ES-I3 (cell line): ENCODE results near the gene OAS3.
A peak's percentile ranks its signal among the peaks of the same experiment; 100 is the strongest.

Experiments
- H3K36me3 ChIP-seq: 2 replicates; pipeline ENCODE4 v1.6.1; 2013; ENCODE audit warnings: mild to moderate bottlenecking, low read length, control low read depth, moderate library complexity; ENCODE audit not compliant: insufficient read depth
- H3K4me1 ChIP-seq: 2 replicates; pipeline ENCODE4 v1.6.1; 2013; ENCODE audit warnings: mild to moderate bottlenecking, control low read depth, low read length; ENCODE audit not compliant: insufficient read depth
- H3K9ac ChIP-seq: 2 replicates; pipeline ENCODE4 v1.6.1; 2013; ENCODE audit warnings: low read depth, mild to moderate bottlenecking, low read length, moderate library complexity
- H3K9me3 ChIP-seq: 2 replicates; pipeline ENCODE4 v1.6.1; 2013; ENCODE audit warnings: mild to moderate bottlenecking, low read length, moderate library complexity; ENCODE audit not compliant: control insufficient read depth, insufficient read depth

OAS3 gene

DNA sequence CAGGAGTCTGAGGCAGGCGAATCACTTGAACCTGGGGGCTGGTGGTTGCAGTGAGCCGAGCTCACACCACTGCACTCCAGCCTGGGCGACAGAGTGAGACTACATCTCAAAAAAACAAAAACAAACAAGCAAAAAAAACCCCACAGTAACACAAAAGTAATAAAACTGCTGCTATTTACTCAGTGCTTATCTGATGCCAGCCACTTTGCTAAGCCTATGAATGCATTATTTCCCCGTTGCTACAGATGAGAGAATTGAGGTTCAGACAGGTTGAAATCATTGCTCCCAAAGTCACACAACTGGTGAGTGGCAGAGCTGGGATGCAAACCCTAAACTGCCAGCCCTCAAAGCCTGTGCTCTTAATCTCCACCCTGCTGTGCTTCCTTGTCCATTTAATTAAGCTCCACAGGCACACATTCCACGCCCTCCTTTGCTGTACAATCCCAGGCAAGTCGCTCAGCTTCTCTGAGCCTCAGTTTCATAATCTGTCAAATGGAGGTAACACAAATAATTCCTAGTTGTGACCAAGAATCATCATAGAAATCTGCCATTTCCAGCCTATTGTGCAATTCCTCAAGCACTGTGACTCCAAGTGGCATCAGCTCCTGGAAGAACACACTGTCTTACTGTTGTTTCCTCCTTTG is 5.7 kb upstream of the OAS3 start:
- H3K36me3 ChIP-seq: no peaks in the 10 kb centered on the region
- H3K9ac ChIP-seq: no peak overlapping the region
- no peaks in the 10 kb centered on the region for H3K9me3 ChIP-seq
- H3K4me1 ChIP-seq: peaks cover 6% of the 10 kb centered on the region; the same call in 1 of the 2 replicates

DNA sequence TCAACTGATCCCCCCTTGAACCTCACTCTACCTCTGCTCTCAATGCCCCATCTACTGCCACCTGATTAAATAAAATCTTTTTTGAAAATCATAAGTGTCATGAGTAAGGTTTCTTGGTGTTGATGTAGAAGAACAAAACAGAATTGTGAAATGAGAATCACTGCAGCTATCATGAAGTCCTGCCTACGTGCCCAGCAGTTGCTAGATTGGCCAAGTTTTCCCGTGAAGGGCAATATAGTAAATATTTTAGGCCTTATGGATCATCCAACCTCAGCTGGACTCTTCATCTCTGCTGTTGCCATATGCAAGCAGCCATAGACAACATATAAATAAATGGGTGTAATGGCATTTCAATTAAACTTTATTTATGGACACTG is 5.2 kb upstream of the OAS3 start:
- H3K9ac ChIP-seq: no peak overlapping the region
- no peaks in the 10 kb centered on the region for H3K9me3 ChIP-seq
- no peaks in the 10 kb centered on the region for H3K36me3 ChIP-seq
- peaks cover 6% of the 10 kb centered on the region; the same call in 1 of the 2 replicates for H3K4me1 ChIP-seq

DNA sequence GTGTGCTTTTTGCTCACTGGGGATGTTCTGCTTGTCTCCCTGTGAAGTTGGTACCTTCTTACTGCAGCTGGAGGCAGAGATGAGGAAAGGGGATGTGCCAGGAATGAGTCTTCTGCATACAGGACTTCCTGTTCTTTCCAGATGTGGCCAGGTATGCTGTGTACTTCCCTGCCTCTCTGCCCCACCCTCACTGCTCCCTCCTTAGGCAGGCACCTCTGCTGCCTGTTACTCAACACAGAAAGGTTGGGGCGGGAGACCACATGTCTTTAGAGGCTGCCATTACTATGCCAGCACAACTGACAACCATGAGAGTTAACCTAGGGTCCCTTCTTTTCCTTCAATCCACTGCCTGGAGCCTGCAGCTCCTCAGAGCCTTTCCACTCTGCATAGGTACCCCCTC is 2.0 kb upstream of the OAS3 start:
- no peaks in the 10 kb centered on the region for H3K9me3 ChIP-seq

DNA sequence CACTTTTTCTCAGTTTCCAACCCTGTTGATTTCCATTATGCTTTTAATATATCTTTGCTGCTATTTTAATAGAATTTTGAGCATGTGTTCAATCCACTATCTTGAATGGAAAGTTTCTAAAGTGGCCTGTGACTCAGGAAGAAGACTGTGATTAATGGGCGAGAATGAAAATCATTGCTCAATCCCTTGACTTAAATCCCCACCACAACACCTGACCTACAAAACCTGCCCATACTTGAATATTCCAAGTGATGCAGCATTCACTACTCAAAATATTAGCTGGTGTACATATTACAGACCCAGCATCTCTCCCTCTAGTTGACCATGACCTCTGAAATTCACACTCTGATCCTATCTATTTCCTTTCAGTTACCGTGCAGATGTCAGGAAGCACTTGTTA is 1.3 kb upstream of the OAS3 start:
- H3K9ac ChIP-seq: no peak overlapping the region
- H3K4me1 ChIP-seq: peaks cover 6% of the 10 kb centered on the region; the same call in 1 of the 2 replicates
- H3K9me3 ChIP-seq: no peaks in the 10 kb centered on the region
- H3K36me3 ChIP-seq: no peaks in the 10 kb centered on the region

More for the DNA sequence above, 2.0 kb upstream of the OAS3 start:
- H3K9ac ChIP-seq: no peak overlapping the region
- H3K36me3 ChIP-seq: no peaks in the 10 kb centered on the region
- peaks cover 6% of the 10 kb centered on the region; the same call in 1 of the 2 replicates for H3K4me1 ChIP-seq

DNA sequence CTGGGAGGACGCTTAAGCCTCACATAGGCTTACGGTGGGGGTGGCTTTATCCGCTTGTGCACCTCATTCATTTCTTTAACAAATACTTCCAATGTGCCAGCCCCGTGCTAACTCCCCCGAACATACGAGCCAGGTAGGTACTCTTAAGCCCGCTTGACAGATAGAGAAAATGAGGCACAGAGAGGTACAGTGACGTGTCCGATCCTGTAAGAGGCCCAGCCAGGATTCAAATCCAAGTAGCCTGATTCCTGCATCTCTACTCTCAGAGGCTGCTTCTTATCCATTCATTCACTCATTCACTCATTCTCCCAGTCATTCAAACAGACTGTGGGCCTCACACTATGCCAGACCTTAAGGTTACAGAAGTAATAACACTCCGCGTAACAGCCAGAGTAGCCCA is 477 bp downstream of the OAS3 start:
- Histone ChIP-seq H3K9me3 (no peaks in the 10 kb centered on the region), H3K36me3 (no peaks in the 10 kb centered on the region), H3K9ac (peak overlapping the region; percentile 64; the same call in 1 of the 2 replicates), H3K4me1 (no peaks in the 10 kb centered on the region)

DNA sequence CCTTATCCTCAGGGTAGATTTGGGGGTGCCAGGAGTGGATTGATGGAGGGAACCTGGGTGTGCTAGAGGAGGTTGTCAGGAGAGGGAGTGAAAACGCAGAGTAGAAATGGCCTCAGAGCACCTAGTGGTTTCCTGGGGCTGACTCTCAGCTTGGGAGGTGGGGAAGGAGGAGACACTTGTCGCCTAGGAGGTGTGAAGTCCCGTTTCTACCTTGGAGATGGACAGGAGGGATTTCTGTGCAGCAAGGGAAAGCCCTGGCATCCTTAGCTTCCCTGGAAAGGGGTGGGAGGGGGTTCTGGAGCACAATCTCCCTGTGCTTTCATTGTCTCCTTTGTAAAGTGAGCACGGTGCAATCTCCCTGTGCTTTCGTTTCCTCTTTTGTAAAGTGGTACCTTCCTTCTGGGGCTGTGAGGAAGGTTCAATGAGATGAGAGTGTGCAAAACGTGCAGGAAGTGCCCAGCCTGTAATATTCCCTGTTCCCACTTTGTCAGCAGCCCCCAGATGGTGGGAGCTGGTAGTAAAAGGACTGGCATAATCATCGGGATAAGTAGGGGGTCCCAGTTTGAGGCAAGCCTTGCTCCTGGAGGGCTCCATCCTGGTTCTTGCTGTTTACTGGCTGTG is 1.6 kb downstream of the OAS3 start:
- Histone ChIP-seq H3K9me3 (no peaks in the 10 kb centered on the region), H3K4me1 (no peaks in the 10 kb centered on the region), H3K36me3 (no peaks in the 10 kb centered on the region), H3K9ac (no peak overlapping the region)

DNA sequence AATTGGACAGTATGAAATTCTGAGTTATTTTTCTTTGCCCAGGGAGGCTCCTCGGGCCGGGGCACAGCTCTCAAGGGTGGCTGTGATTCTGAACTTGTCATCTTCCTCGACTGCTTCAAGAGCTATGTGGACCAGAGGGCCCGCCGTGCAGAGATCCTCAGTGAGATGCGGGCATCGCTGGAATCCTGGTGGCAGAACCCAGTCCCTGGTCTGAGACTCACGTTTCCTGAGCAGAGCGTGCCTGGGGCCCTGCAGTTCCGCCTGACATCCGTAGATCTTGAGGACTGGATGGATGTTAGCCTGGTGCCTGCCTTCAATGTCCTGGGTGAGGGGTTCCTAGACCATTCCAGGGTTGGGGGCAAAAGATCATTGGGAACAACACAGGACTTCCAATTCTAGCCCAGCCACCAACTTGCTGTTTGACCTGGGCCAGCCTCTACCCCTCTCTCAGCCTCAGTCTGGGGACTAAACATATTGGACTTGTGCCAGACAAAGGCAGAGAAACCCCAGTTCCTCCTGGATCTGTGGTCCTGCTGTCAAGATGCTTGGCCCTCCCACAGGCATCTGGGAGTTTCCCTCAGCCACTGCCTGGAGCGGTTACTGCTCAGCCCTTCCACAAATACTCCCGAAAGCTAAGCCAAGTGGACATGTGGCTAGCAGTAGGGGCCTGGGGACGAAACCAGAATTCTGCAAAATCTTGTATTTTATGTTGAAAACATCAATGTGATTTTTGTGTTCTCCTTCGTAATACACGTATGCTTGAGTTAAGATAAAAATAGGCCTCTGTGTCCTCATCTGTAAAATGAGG is 3.5 kb downstream of the OAS3 start:
- H3K36me3 ChIP-seq: no peaks in the 10 kb centered on the region
- no peaks in the 10 kb centered on the region for H3K4me1 ChIP-seq
- no peaks in the 10 kb centered on the region for H3K9me3 ChIP-seq
- no peak overlapping the region for H3K9ac ChIP-seq

DNA sequence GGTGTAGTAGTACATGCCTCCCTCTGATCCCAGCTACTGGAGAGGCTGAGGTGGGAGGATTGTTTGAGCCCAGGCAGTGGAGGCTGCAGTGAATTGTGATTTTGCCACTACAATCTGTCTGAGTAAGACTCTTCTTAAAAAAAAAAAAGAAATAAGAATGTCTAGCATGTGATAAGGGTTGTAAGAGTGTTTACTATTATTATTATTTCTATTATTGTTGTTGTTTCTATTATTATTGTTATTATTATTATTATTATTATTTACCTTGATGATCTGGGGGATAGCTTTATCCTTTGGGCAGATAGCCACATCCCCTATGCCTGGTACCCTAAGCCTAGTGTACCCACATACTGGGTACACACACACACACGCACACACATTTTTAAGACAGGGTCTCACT is 4.3 kb downstream of the OAS3 start:
- Histone ChIP-seq H3K4me1 (no peaks in the 10 kb centered on the region), H3K36me3 (no peaks in the 10 kb centered on the region), H3K9me3 (no peaks in the 10 kb centered on the region), H3K9ac (no peak overlapping the region)

DNA sequence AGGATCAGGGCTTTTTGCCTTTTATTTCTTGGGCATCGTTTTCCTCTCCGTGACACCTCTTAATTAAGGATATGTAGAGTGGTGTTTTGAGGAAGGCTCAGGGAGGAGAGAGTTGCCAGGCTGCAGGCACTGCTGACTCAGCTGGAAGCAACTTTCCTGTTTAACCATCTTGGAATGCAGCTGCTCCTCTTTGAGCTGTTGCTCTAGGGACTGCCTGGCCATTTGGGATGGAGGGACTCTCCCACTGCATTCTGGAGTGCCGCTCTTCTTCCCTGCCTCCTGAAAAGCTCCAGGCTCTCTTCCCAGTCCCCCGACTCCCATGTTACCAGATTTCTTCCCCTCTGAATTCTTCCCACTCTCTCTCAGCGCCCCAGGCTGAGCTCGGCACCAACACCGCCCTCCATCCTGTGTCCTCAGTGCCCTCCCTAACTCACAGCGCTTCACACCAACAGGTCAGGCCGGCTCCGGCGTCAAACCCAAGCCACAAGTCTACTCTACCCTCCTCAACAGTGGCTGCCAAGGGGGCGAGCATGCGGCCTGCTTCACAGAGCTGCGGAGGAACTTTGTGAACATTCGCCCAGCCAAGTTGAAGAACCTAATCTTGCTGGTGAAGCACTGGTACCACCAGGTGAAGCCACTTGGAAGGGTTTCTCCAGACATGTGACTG is 5.9 kb downstream of the OAS3 start:
- no peaks in the 10 kb centered on the region for H3K4me1 ChIP-seq
- H3K36me3 ChIP-seq: no peaks in the 10 kb centered on the region
- H3K9ac ChIP-seq: no peak overlapping the region
- no peaks in the 10 kb centered on the region for H3K9me3 ChIP-seq

DNA sequence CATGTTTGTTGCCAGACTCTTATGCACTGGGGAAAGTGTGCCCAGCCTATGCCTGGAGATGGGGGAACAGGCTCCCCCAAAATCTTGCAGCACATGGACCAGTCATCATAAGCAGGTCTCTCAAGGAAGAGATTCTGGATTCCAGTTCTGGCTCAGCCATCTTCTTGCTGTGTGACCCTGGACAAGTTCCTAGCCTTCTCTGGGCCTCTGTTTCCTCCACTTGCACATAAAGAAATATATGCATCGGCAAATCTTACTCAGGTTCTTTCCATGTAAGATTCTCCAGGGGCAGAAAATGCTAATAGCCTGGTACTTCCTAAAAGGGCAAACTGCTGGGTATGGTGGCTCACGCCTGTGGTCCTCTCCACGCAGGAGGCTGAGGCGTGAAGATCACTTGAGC is 7.2 kb downstream of the OAS3 start:
- Histone ChIP-seq H3K4me1 (no peaks in the 10 kb centered on the region), H3K9me3 (no peaks in the 10 kb centered on the region), H3K36me3 (no peaks in the 10 kb centered on the region), H3K9ac (no peak overlapping the region)

DNA sequence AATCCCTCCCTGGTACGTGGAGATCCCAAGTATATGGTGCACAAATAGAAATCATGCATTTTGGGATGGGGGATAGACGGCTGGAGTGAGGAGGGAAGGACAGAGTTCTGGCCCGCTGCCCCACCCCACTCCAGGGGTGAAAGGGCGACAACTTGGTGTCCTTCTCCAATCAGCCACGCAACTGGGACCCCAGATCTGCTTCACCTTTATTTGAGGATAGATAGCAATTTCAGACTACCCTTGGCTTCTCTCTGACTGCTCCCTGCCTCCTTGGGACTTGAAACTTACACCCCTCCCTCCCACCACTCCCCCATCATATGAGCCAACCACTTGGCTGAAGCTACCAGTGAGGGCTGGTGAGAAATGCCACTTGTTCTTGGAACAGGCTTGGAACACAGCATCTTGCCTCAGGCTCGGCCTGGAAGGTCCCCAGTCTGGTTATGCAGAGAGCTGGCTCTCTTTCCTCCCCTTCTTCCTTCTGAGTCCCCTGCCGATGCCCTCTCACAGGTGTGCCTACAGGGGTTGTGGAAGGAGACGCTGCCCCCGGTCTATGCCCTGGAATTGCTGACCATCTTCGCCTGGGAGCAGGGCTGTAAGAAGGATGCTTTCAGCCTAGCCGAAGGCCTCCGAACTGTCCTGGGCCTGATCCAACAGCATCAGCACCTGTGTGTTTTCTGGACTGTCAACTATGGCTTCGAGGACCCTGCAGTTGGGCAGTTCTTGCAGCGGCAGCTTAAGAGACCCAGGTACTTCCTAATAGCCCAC is 8.1 kb downstream of the OAS3 start:
- no peaks in the 10 kb centered on the region for H3K9me3 ChIP-seq
- no peak overlapping the region for H3K9ac ChIP-seq
- no peaks in the 10 kb centered on the region for H3K4me1 ChIP-seq
- H3K36me3 ChIP-seq: no peaks in the 10 kb centered on the region

DNA sequence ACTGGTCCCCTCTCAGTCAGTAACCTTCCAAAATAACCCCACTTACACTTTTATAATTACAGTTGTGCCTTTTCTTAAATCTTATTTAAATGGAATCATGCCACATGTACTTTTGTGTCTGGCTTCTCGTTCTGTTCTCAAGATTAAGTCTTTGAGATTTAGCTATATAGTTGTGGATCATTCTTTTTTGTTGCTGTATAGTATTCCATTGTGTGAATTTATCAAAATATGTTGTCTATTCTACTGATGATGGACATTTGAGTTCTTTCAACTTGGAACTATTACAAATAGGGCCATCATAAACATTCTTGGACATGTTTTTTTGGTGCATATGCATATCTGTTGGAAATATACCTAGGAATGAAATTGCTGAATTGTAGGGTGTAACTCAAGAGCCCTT is 9.0 kb downstream of the OAS3 start:
- no peaks in the 10 kb centered on the region for H3K36me3 ChIP-seq
- no peak overlapping the region for H3K9ac ChIP-seq
- no peaks in the 10 kb centered on the region for H3K4me1 ChIP-seq
- no peaks in the 10 kb centered on the region for H3K9me3 ChIP-seq

DNA sequence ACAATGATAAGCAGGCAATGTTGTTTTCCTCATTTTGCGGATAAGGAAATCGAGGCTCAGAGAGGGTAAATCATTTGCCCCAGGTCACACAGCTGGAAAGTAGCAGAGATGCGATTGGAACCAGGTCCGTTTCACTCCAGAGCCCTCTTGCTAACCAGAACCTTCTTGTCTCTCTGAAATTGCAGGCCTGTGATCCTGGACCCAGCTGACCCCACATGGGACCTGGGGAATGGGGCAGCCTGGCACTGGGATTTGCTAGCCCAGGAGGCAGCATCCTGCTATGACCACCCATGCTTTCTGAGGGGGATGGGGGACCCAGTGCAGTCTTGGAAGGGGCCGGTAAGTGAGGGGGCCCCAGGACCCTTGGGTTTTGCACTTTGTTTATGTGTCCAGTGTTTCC is 9.5 kb downstream of the OAS3 start:
- Histone ChIP-seq H3K9me3 (no peaks in the 10 kb centered on the region), H3K4me1 (no peaks in the 10 kb centered on the region), H3K36me3 (no peaks in the 10 kb centered on the region), H3K9ac (no peak overlapping the region)

DNA sequence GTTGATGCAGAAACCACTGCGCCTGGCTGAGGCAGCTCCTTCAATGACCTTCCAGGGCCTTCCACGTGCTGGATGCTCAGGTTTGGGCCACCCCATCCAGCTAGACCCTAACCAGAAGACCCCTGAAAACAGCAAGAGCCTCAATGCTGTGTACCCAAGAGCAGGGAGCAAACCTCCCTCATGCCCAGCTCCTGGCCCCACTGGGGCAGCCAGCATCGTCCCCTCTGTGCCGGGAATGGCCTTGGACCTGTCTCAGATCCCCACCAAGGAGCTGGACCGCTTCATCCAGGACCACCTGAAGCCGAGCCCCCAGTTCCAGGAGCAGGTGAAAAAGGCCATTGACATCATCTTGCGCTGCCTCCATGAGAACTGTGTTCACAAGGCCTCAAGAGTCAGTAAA is 10.5 kb downstream of the OAS3 start:
- no peak overlapping the region for H3K9ac ChIP-seq
- H3K4me1 ChIP-seq: no peaks in the 10 kb centered on the region
- H3K9me3 ChIP-seq: no peaks in the 10 kb centered on the region
- no peaks in the 10 kb centered on the region for H3K36me3 ChIP-seq
